K562 (cell line): Measurements from ENCODE around the gene ZBTB32. TPM values are rescaled to one million over a fixed set of nuclear protein-coding genes. Genes with fewer than 3 reads are reported as not detected.

Experiments
- CUX1 ChIP-seq: fragments of 200-800 bp; sonication (Bioruptor generic); IDR thresholded peaks from 2 replicates; pipeline ENCODE4 v1.6.1; 2016; ENCODE audit warnings: missing genetic modification characterization, missing compliant biosample characterization
- GTF2F1 ChIP-seq: IDR thresholded peaks from 2 replicates; pipeline ENCODE4 v1.6.1; 2011; ENCODE audit warnings: low read depth, low read length, improper control_type of control experiment
- HDAC6 ChIP-seq: IDR thresholded peaks from 2 replicates; pipeline ENCODE4 v1.6.1; 2012; ENCODE audit warnings: low read depth, mild to moderate bottlenecking, control low read depth, inconsistent platforms, low read length, moderate library complexity
- HMG20A ChIP-seq: fragments of 450-650 bp; formaldehyde crosslinking; conservative IDR thresholded peaks from 2 replicates; pipeline ENCODE4 v1.4.0; 2020; ENCODE audit warnings: mild to moderate bottlenecking, mixed read lengths
- ILF3 ChIP-seq: fragments of 450-650 bp; IDR thresholded peaks from 2 replicates; pipeline ENCODE4 v1.6.1; 2018; ENCODE audit warnings: antibody characterized with exemption, mild to moderate bottlenecking, moderate library complexity, borderline replicate concordance
- MIER1 ChIP-seq: fragments of 450-650 bp; IDR thresholded peaks from 2 replicates; pipeline ENCODE4 v1.6.1; 2016; ENCODE audit warnings: antibody characterized with exemption, mild to moderate bottlenecking, low read depth
- PHTF2 ChIP-seq: fragments of 250-450 bp; sonication (Bioruptor Pico); IDR thresholded peaks from 2 replicates; pipeline ENCODE4 v1.5.0; 2021; ENCODE audit warnings: mild to moderate bottlenecking
- SIN3B ChIP-seq: fragments of 450-650 bp; IDR thresholded peaks from 2 replicates; pipeline ENCODE4 v1.6.1; 2017; ENCODE audit warnings: low read depth, mild to moderate bottlenecking, moderate library complexity
- SMARCE1 ChIP-seq: fragments of 450-650 bp; IDR thresholded peaks from 2 replicates; pipeline ENCODE4 v1.7.1; 2016; ENCODE audit warnings: mild to moderate bottlenecking
- SP2 ChIP-seq: IDR thresholded peaks from 2 replicates; pipeline ENCODE4 v1.6.1; 2011; ENCODE audit warnings: mild to moderate bottlenecking, low read depth, low read length, moderate library complexity; ENCODE audit not compliant: poor library complexity, severe bottlenecking; ENCODE audit errors: extremely low read depth
- TGIF2 ChIP-seq: sonication (generic); formaldehyde crosslinking; IDR thresholded peaks from 2 replicates; pipeline ENCODE4 v1.8.1; 2022; ENCODE audit warnings: mild to moderate bottlenecking, missing genetic modification reagents, moderate library complexity
- ZBTB49 ChIP-seq: sonication (generic); formaldehyde crosslinking; IDR thresholded peaks from 2 replicates; pipeline ENCODE4 v1.8.0; 2022; ENCODE audit warnings: missing genetic modification reagents, mild to moderate bottlenecking, borderline replicate concordance
- ZBTB8A ChIP-seq: fragments of 450-650 bp; IDR thresholded peaks from 2 replicates; pipeline ENCODE4 v1.6.1; 2018; ENCODE audit warnings: mild to moderate bottlenecking, moderate library complexity; ENCODE audit not compliant: partially characterized antibody
- ZC3H11A ChIP-seq: IDR thresholded peaks from 2 replicates; pipeline ENCODE4 v1.6.1; 2012; ENCODE audit warnings: low read depth, low read length, improper control_type of control experiment
- ZNF175 ChIP-seq: fragments of 200-800 bp; sonication (Bioruptor generic); IDR thresholded peaks from 2 replicates; pipeline ENCODE4 v1.6.1; 2016; ENCODE audit warnings: low read depth, mild to moderate bottlenecking, missing genetic modification characterization, missing compliant biosample characterization
- polyA plus RNA-seq, 8 experiments: library from polyadenylated mRNA; depleted of rRNA in 4 of 8; stranded (reverse) in 5 of 8; unstranded in 3 of 8; fragments of >200 nt; fragmentation: Nextera tagmentation in 2 of 8; fragmentation: Illumina TruSeq in 1 of 8; extraction: Ambion mirVana in 2 of 8; extraction: Trizol in 1 of 8; gene quantifications; 2 replicates each; pipeline versions ENCODE4 v1.2.1 to v1.2.3, GENCODE V29; 2011 to 2014; ENCODE audit warnings: inconsistent platforms in 1 of 8, missing spikeins in 1 of 8
- total RNA-seq, 7 experiments: library from RNA; depleted of rRNA in 6 of 7; stranded (reverse); fragments of >200 nt in 6 of 7; fragmentation: Illumina TruSeq in 2 of 7; extraction: Trizol in 2 of 7; gene quantifications; 2 replicates each; pipeline versions ENCODE4 v1.2.1 to v1.2.3, GENCODE V29; 2011 to 2021; ENCODE audit warnings: low replicate concordance in 1 of 7
- TF ChIP-seq, protein P1 (sequence below): fragments of 450-650 bp; IDR thresholded peaks from 2 replicates; pipeline ENCODE4 v1.6.1; 2016; ENCODE audit warnings: borderline replicate concordance
- TF ChIP-seq, protein P2 (sequence below): sonication (generic); formaldehyde crosslinking; IDR thresholded peaks from 2 replicates; pipeline ENCODE4 v1.8.1; 2022; ENCODE audit warnings: missing genetic modification reagents

Gene ZBTB32
- total and polyA plus RNA-seq, 9 of the 15 experiments (the other 6 are each of a cell fraction or from before 2014, with no cell fraction given) = 0.20 TPM; not detected in 8

GRCh38 chr19:35704218-35704617, at the start of gene ZBTB32 (continued):
- TF ChIP-seq ZBTB49 (CRISPR knock-in tag) (no peak), ZBTB8A (no peak), ILF3 (no peak), SMARCE1 (no peak), HMG20A (no peak), MIER1 (peak; percentile 80), SP2 (no peak), ZNF175 (CRISPR knock-in tag) (no peak), PHTF2 (CRISPR knock-in tag) (no peak), GTF2F1 (no peak), CUX1 (CRISPR knock-in tag) (no peak), SIN3B (no peak), HDAC6 (no peak), ZC3H11A (no peak), TGIF2 (CRISPR knock-in tag) (no peak)
- TF ChIP-seq, protein P1, sequence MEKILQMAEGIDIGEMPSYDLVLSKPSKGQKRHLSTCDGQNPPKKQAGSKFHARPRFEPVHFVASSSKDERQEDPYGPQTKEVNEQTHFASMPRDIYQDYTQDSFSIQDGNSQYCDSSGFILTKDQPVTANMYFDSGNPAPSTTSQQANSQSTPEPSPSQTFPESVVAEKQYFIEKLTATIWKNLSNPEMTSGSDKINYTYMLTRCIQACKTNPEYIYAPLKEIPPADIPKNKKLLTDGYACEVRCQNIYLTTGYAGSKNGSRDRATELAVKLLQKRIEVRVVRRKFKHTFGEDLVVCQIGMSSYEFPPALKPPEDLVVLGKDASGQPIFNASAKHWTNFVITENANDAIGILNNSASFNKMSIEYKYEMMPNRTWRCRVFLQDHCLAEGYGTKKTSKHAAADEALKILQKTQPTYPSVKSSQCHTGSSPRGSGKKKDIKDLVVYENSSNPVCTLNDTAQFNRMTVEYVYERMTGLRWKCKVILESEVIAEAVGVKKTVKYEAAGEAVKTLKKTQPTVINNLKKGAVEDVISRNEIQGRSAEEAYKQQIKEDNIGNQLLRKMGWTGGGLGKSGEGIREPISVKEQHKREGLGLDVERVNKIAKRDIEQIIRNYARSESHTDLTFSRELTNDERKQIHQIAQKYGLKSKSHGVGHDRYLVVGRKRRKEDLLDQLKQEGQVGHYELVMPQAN = no peak
- TF ChIP-seq, protein P2, sequence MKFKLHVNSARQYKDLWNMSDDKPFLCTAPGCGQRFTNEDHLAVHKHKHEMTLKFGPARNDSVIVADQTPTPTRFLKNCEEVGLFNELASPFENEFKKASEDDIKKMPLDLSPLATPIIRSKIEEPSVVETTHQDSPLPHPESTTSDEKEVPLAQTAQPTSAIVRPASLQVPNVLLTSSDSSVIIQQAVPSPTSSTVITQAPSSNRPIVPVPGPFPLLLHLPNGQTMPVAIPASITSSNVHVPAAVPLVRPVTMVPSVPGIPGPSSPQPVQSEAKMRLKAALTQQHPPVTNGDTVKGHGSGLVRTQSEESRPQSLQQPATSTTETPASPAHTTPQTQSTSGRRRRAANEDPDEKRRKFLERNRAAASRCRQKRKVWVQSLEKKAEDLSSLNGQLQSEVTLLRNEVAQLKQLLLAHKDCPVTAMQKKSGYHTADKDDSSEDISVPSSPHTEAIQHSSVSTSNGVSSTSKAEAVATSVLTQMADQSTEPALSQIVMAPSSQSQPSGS (CRISPR knock-in tag) = no peak
